ENCODE data around the gene TTC39B. TPM values are rescaled to one million over a fixed set of nuclear protein-coding genes. Genes with fewer than 3 reads are reported as not detected.

The TTC39B gene
- total RNA-seq, 1 experiment from 2014 or later, result 6.0 TPM

- Mint-ChIP-seq H3K27ac (ENCODE audit: unreplicated experiment) (no peak overlapping the region), H3K27me3 (ENCODE audit: unreplicated experiment) (no peaks in the 10 kb centered on the region), H3K36me3 (ENCODE audit: insufficient read depth, unreplicated experiment) (no peaks in the 10 kb centered on the region), H3K4me1 (ENCODE audit: low read depth, unreplicated experiment) (peaks cover 14% of the 10 kb centered on the region), H3K4me3 (ENCODE audit: low read depth, unreplicated experiment) (no peak overlapping the region), H3K9me3 (ENCODE audit: low read depth, unreplicated experiment) (no peaks in the 10 kb centered on the region)
- no TSS peak for BruUV-seq (replicated peaks)
- TF ChIP-seq CTCF (IDR thresholded peaks at IDR 0.05; ENCODE audit: unreplicated experiment), result no peak
- no peak for DNase-seq
- CTCF ChIA-PET, result no interaction called here
- intact Hi-C loops (cut with micrococcal nuclease; ENCODE audit: unreplicated experiment), result no loop called here
Measured at GRCh38 chr9:15253197-15253596, 53.8 kb downstream of the TTC39B start.

GRCh38 chr9:15249981-15250380 lies 57.0 kb downstream of the TTC39B start:
- no peak for TF ChIP-seq CTCF (IDR thresholded peaks at IDR 0.05; ENCODE audit: unreplicated experiment)
- Mint-ChIP-seq H3K36me3 (ENCODE audit: insufficient read depth, unreplicated experiment) (no peaks in the 10 kb centered on the region), H3K9me3 (ENCODE audit: low read depth, unreplicated experiment) (no peaks in the 10 kb centered on the region), H3K4me1 (ENCODE audit: low read depth, unreplicated experiment) (peaks cover 27% of the 10 kb centered on the region), H3K27me3 (ENCODE audit: unreplicated experiment) (no peaks in the 10 kb centered on the region), H3K27ac (ENCODE audit: unreplicated experiment) (no peak overlapping the region), H3K4me3 (ENCODE audit: low read depth, unreplicated experiment) (no peak overlapping the region)
- intact Hi-C loops (cut with micrococcal nuclease; ENCODE audit: unreplicated experiment), result no loop called here
- no TSS peak for BruUV-seq (replicated peaks)
- CTCF ChIA-PET, result interaction anchor here (0.7 kb wide), 1 partner anchor 194 kb away, joined by 3 read pairs; no protein-coding TSS in a partner anchor
- DNase-seq, result no peak

GRCh38 chr9:15249042-15249818 lies 57.8 kb downstream of the TTC39B start:
- Mint-ChIP-seq H3K27me3 (ENCODE audit: unreplicated experiment) (no peaks in the 10 kb centered on the region), H3K36me3 (ENCODE audit: insufficient read depth, unreplicated experiment) (no peaks in the 10 kb centered on the region), H3K4me3 (ENCODE audit: low read depth, unreplicated experiment) (no peak overlapping the region), H3K4me1 (ENCODE audit: low read depth, unreplicated experiment) (peaks cover 27% of the 10 kb centered on the region), H3K27ac (ENCODE audit: unreplicated experiment) (no peak overlapping the region), H3K9me3 (ENCODE audit: low read depth, unreplicated experiment) (no peaks in the 10 kb centered on the region)
- intact Hi-C loops (cut with micrococcal nuclease; ENCODE audit: unreplicated experiment), result no loop called here
- no TSS peak for BruUV-seq (replicated peaks)
- TF ChIP-seq CTCF (IDR thresholded peaks at IDR 0.05; ENCODE audit: unreplicated experiment), result no peak
- no peak for DNase-seq
- CTCF ChIA-PET, result no interaction called here

GRCh38 chr9:15248621-15249020 lies 58.4 kb downstream of the TTC39B start:
- intact Hi-C loops (cut with micrococcal nuclease; ENCODE audit: unreplicated experiment), result no loop called here
- H3K4me1 Mint-ChIP-seq (ENCODE audit: low read depth, unreplicated experiment), result peaks cover 23% of the 10 kb centered on the region
- no peak for DNase-seq
- no peaks in the 10 kb centered on the region for H3K9me3 Mint-ChIP-seq (ENCODE audit: low read depth, unreplicated experiment)
- BruUV-seq (replicated peaks), result no TSS peak
- H3K4me3 Mint-ChIP-seq (ENCODE audit: low read depth, unreplicated experiment), result no peak overlapping the region
- no peak overlapping the region for H3K27ac Mint-ChIP-seq (ENCODE audit: unreplicated experiment)
- CTCF ChIA-PET, result no interaction called here
- H3K27me3 Mint-ChIP-seq (ENCODE audit: unreplicated experiment), result no peaks in the 10 kb centered on the region
- H3K36me3 Mint-ChIP-seq (ENCODE audit: insufficient read depth, unreplicated experiment), result no peaks in the 10 kb centered on the region
- no peak for TF ChIP-seq CTCF (IDR thresholded peaks at IDR 0.05; ENCODE audit: unreplicated experiment)

All from Calu3 (cell line).